IMR-90 (cell line): ENCODE measurements around the gene MOB3B. TPM values are rescaled to one million over a fixed set of nuclear protein-coding genes. Genes with fewer than 3 reads are reported as not detected.

ENCODE experiments used
- ATAC-seq: fragments of 200-7000 bp; cut with Tn5 transposase; 2 replicates; pipeline ENCODE4 v1.9.1; 2020; ENCODE audit warnings: low read depth, mild to moderate bottlenecking, moderate library complexity
- BruUV-seq: library from RNA; stranded (reverse); fragments of 400-500 nt; replicated peaks from 2 replicates; lab custom pipeline; 2021; lab: Mats Ljungman, UMichigan
- CTCF ChIA-PET: fragments of 300-600 bp; formaldehyde crosslinking; extraction: SDS; loops from one replicate; lab custom pipeline; 2021; ENCODE audit warnings: antibody characterized with exemption; lab: Yijun Ruan, JAX
- POLR2A ChIA-PET: fragments of 300-600 bp; sonication (Branson Sonifier 250); formaldehyde crosslinking; loops from one replicate; lab custom pipeline; 2022; ENCODE audit warnings: antibody characterized with exemption; ENCODE audit not compliant: unreplicated experiment; lab: Charles Lee
- DNase-seq: peaks from one replicate; pipeline ENCODE4 v3.0.0; 2013
- H2AFZ ChIP-seq: replicated peaks from 2 replicates; pipeline ENCODE3; 2013; ENCODE audit warnings: low read length, mild to moderate bottlenecking; ENCODE audit not compliant: poor library complexity
- H2AK5ac ChIP-seq: 2 replicates; pipeline ENCODE4 v1.6.1; 2013; ENCODE audit warnings: low read depth, low read length, inconsistent platforms
- H2AK9ac ChIP-seq: replicated peaks from 2 replicates; pipeline ENCODE3; 2013; ENCODE audit warnings: mild to moderate bottlenecking, low read depth, low read length, moderate library complexity; ENCODE audit not compliant: poor library complexity
- H2BK120ac ChIP-seq: 2 replicates; pipeline ENCODE4 v1.6.1; 2013; ENCODE audit warnings: low read depth, low read length, inconsistent platforms
- H2BK15ac ChIP-seq: 3 replicates; pipeline ENCODE4 v1.6.1; 2013; ENCODE audit warnings: low read depth, low read length, inconsistent platforms
- H2BK20ac ChIP-seq: 2 replicates; pipeline ENCODE4 v1.6.1; 2013; ENCODE audit warnings: low read depth, mild to moderate bottlenecking, inconsistent platforms, low read length, moderate library complexity
- H2BK5ac ChIP-seq: 2 replicates; pipeline ENCODE4 v1.6.1; 2013; ENCODE audit warnings: mild to moderate bottlenecking, low read depth, low read length, inconsistent platforms; ENCODE audit not compliant: poor library complexity, severe bottlenecking
- H3K14ac ChIP-seq: replicated peaks from 2 replicates; pipeline ENCODE4 v1.6.1; 2013; ENCODE audit warnings: low read depth, low read length, inconsistent platforms
- H3K18ac ChIP-seq: 2 replicates; pipeline ENCODE4 v1.6.1; 2013; ENCODE audit warnings: low read depth, low read length, control low read depth
- H3K23ac ChIP-seq: 2 replicates; pipeline ENCODE4 v1.6.1; 2013; ENCODE audit warnings: low read depth, low read length, inconsistent platforms
- H3K27ac ChIP-seq: 2 replicates; pipeline ENCODE4 v1.5.1; 2013; ENCODE audit warnings: mild to moderate bottlenecking, control low read depth, low read length; ENCODE audit not compliant: insufficient read depth
- H3K27me3 ChIP-seq: 2 replicates; pipeline ENCODE4 v1.6.1; 2013; ENCODE audit warnings: low read length; ENCODE audit not compliant: control insufficient read depth, insufficient read depth
- H3K36me3 ChIP-seq: 2 replicates; pipeline ENCODE4 v1.6.1; 2013; ENCODE audit warnings: low read length, mixed read lengths; ENCODE audit not compliant: control insufficient read depth, insufficient read depth
- H3K4ac ChIP-seq: 2 replicates; pipeline ENCODE4 v1.6.1; 2013; ENCODE audit warnings: low read depth, low read length, inconsistent platforms
- H3K4me1 ChIP-seq: 2 replicates; pipeline ENCODE4 v1.6.1; 2013; ENCODE audit warnings: low read length, mixed read lengths; ENCODE audit not compliant: control insufficient read depth, insufficient read depth
- H3K4me2 ChIP-seq: 2 replicates; pipeline ENCODE4 v1.6.1; 2013; ENCODE audit warnings: low read depth, mild to moderate bottlenecking, control low read depth, low read length, moderate library complexity
- H3K4me3 ChIP-seq: 2 replicates; pipeline ENCODE4 v1.5.1; 2013; ENCODE audit warnings: low read depth, mild to moderate bottlenecking, control low read depth, low read length, moderate library complexity; ENCODE audit not compliant: insufficient read depth
- H3K56ac ChIP-seq: 2 replicates; pipeline ENCODE4 v1.6.1; 2013; ENCODE audit warnings: low read length, inconsistent platforms; ENCODE audit not compliant: insufficient read depth; ENCODE audit errors: extremely low read depth
- H3K79me1 ChIP-seq, 2 experiments: 2 replicates each; pipeline ENCODE4 v1.6.1; 2013; ENCODE audit warnings: low read length in 2 of 2, inconsistent platforms in 1 of 2, low read depth in 1 of 2
- H3K9ac ChIP-seq: 2 replicates; pipeline ENCODE4 v1.6.1; 2013; ENCODE audit warnings: low read depth, low read length, control low read depth
- H3K9me1 ChIP-seq: 2 replicates; pipeline ENCODE4 v1.6.1; 2013; ENCODE audit warnings: low read length, inconsistent platforms; ENCODE audit not compliant: insufficient read depth
- H3K9me3 ChIP-seq: 2 replicates; pipeline ENCODE4 v1.6.1; 2013; ENCODE audit warnings: low read length; ENCODE audit not compliant: control insufficient read depth, insufficient read depth
- H4K20me1 ChIP-seq: 2 replicates; pipeline ENCODE4 v1.6.1; 2013; ENCODE audit warnings: low read length, inconsistent platforms; ENCODE audit not compliant: insufficient read depth
- H4K5ac ChIP-seq: 2 replicates; pipeline ENCODE4 v1.6.1; 2013; ENCODE audit warnings: mild to moderate bottlenecking, low read depth, low read length, control low read depth
- H4K8ac ChIP-seq, 2 experiments: 2 replicates each; pipeline ENCODE4 v1.6.1; 2013; ENCODE audit warnings: low read depth in 2 of 2, low read length in 2 of 2, control low read depth in 1 of 2, inconsistent platforms in 1 of 2
- H4K91ac ChIP-seq: 2 replicates; pipeline ENCODE4 v1.6.1; 2013; ENCODE audit warnings: low read depth, low read length, inconsistent platforms; ENCODE audit not compliant: insufficient read depth
- BHLHE40 ChIP-seq: fragments of 150-350 bp; IDR thresholded peaks from 2 replicates; pipeline ENCODE4 v1.6.1; 2016; ENCODE audit warnings: mild to moderate bottlenecking, low read depth, low read length
- ELK1 ChIP-seq: fragments of 150-350 bp; IDR thresholded peaks from 2 replicates; pipeline ENCODE4 v1.6.1; 2016; ENCODE audit warnings: low read depth, mild to moderate bottlenecking, low read length, moderate library complexity, borderline replicate concordance
- MAZ ChIP-seq: IDR thresholded peaks from 2 replicates; pipeline ENCODE4 v1.6.1; 2012; ENCODE audit warnings: low read depth, mild to moderate bottlenecking, low read length, improper control_type of control experiment, moderate library complexity, borderline replicate concordance
- MXI1 ChIP-seq: IDR thresholded peaks from 2 replicates; pipeline ENCODE4 v1.6.1; 2012; ENCODE audit warnings: low read depth, mild to moderate bottlenecking, low read length, moderate library complexity, borderline replicate concordance
- WGBS, 2 experiments: methylation state at CpG; one replicate each; pipeline versions ENCODE4 v1.1.5 to v1.1.7; 2013; ENCODE audit warnings: missing lambda C conversion rate in 2 of 2; ENCODE audit not compliant: insufficient read length in 1 of 2; ENCODE audit errors: extremely low coverage in 2 of 2; 5-methylcytosine and 5-hydroxymethylcytosine counted together
- dilution Hi-C: fragments of 300-500 bp; cut with HindIII; formaldehyde crosslinking; loops from one replicate; pipeline ENCODE4 v1.14.3; 2018; ENCODE audit warnings: low sequenced_read_pairs; ENCODE audit not compliant: unreplicated experiment
- in situ Hi-C: fragments of 300-500 bp; cut with MboI; formaldehyde crosslinking; loops from 3 replicates; pipeline ENCODE4 v1.14.3; 2019; ENCODE audit warnings: low sequenced_read_pairs, inconsistent platforms, mixed read lengths
- intact Hi-C: fragments of 100-400 bp; cut with micrococcal nuclease; formaldehyde crosslinking; loops from 2 replicates; pipeline ENCODE4 v1.10.0; 2022
- polyA plus RNA-seq, 3 experiments: library from polyadenylated mRNA; depleted of rRNA; stranded (reverse); fragments of >200 nt; gene quantifications; 2 replicates each; pipeline ENCODE4 v1.2.3, GENCODE V29; 2012; ENCODE audit warnings: low replicate concordance in 1 of 3
- total RNA-seq: library from RNA; depleted of rRNA; stranded (reverse); fragments of >200 nt; gene quantifications from 2 replicates; pipeline ENCODE4 v1.2.3, GENCODE V29; 2012

The MOB3B gene
- total and polyA plus RNA-seq, 2 of the 4 experiments (the other 2 are of a cell fraction) = under 0.01 to 0.02 TPM

- H3K23ac ChIP-seq = no peak overlapping the region
- H3K56ac ChIP-seq = no peak overlapping the region
- BruUV-seq = no TSS peak
- DNase-seq = no peak
- in situ Hi-C loops = no loop called here
- no peak overlapping the region for H3K4me2 ChIP-seq
- dilution Hi-C loops = no loop called here
- H2BK5ac ChIP-seq = no peak overlapping the region
- no peaks in the 10 kb centered on the region for H3K36me3 ChIP-seq
- H2BK15ac ChIP-seq = no peak overlapping the region
- intact Hi-C loops = no loop called here
- H4K5ac ChIP-seq = no peak overlapping the region
- ChIA-PET CTCF (interaction anchor here (1.0 kb wide), 1 partner anchor 96 kb away, joined by 7 read pairs; no protein-coding TSS in a partner anchor), POLR2A (no interaction called here)
- H2BK20ac ChIP-seq = no peak overlapping the region
- no peaks in the 10 kb centered on the region for H3K4me1 ChIP-seq
- H3K14ac ChIP-seq = no peak overlapping the region
- no peaks in the 10 kb centered on the region for H3K79me1 ChIP-seq
- no peak overlapping the region for H4K8ac ChIP-seq
- WGBS, 2 experiments = no CpG with 5 or more reads among the region's 4 CpGs
- no peak overlapping the region for H3K18ac ChIP-seq
- H4K91ac ChIP-seq = no peak overlapping the region
- H2AK9ac ChIP-seq = no peak overlapping the region
- no peaks in the 10 kb centered on the region for H3K9me1 ChIP-seq
- H2AK5ac ChIP-seq = no peak overlapping the region
- ATAC-seq = no peak
- H3K4me3 ChIP-seq = no peak overlapping the region
- no peaks in the 10 kb centered on the region for H4K20me1 ChIP-seq
- no peak overlapping the region for H2AFZ ChIP-seq
- TF ChIP-seq ELK1 (no peak), MAZ (no peak), MXI1 (no peak), BHLHE40 (no peak)
- no peak overlapping the region for H3K9ac ChIP-seq
- H3K27me3 ChIP-seq = no peaks in the 10 kb centered on the region
- H3K4ac ChIP-seq = no peak overlapping the region
- H3K27ac ChIP-seq = no peak overlapping the region
- H3K9me3 ChIP-seq = no peaks in the 10 kb centered on the region
- no peak overlapping the region for H2BK120ac ChIP-seq
Observed at GRCh38 chr9:27429917-27430316, 99.7 kb downstream of the MOB3B start.
